PC-9 (cell line): ENCODE measurements around the gene GIPC3. TPM values are rescaled to one million over a fixed set of nuclear protein-coding genes. Genes with fewer than 3 reads are reported as not detected.

Source experiments
- BruUV-seq: library from RNA; stranded (reverse); fragments of 400-500 nt; replicated peaks from 2 replicates; lab custom pipeline; 2021; lab: Mats Ljungman, UMichigan
- CTCF ChIA-PET: fragments of 300-600 bp; sonication (Branson Sonifier 250); formaldehyde crosslinking; loops from one replicate; lab custom pipeline; 2022; ENCODE audit warnings: antibody characterized with exemption; lab: Charles Lee
- POLR2A ChIA-PET: fragments of 300-600 bp; sonication (Branson Sonifier 250); formaldehyde crosslinking; loops from one replicate; lab custom pipeline; 2022; ENCODE audit warnings: antibody characterized with exemption; ENCODE audit not compliant: unreplicated experiment; lab: Charles Lee
- DNase-seq, 2 experiments: peaks; one replicate each; pipeline versions ENCODE4 v3.0.0 to v3.0.0-alpha.2; 2015 to 2022; ENCODE audit warnings: mixed read lengths in 1 of 2
- H2AFZ ChIP-seq: fragments of 200-600 bp; sonication (generic); 2 replicates; pipeline ENCODE4 v1.8.1; 2017; ENCODE audit warnings: antibody characterized with exemption
- H3F3A ChIP-seq: fragments of 200-600 bp; sonication (generic); 2 replicates; pipeline ENCODE4 v1.8.1; 2017; ENCODE audit warnings: antibody characterized with exemption, mild to moderate bottlenecking, low read depth; ENCODE audit not compliant: insufficient read depth
- H3K27ac ChIP-seq: fragments of 200-600 bp; sonication (generic); 2 replicates; pipeline ENCODE4 v1.6.1; 2016; ENCODE audit warnings: mixed run types
- H3K27me3 ChIP-seq: fragments of 200-600 bp; sonication (generic); 2 replicates; pipeline ENCODE4 v1.6.1; 2016; ENCODE audit warnings: low read depth, mixed run types; ENCODE audit not compliant: insufficient read depth
- H3K36me3 ChIP-seq: fragments of 200-600 bp; sonication (generic); 2 replicates; pipeline ENCODE4 v1.6.1; 2016; ENCODE audit warnings: low read depth, mixed run types
- H3K4me1 ChIP-seq: fragments of 200-600 bp; sonication (generic); replicated peaks from 2 replicates; pipeline ENCODE4 v1.6.1; 2016; ENCODE audit warnings: mixed run types; ENCODE audit not compliant: insufficient read depth
- H3K4me2 ChIP-seq: fragments of 200-600 bp; sonication (generic); 2 replicates; pipeline ENCODE4 v1.6.1; 2017; ENCODE audit warnings: mixed run types
- H3K4me3 ChIP-seq: fragments of 200-600 bp; sonication (generic); 2 replicates; pipeline ENCODE4 v1.6.1; 2016; ENCODE audit warnings: mixed run types
- H3K79me2 ChIP-seq: fragments of 200-600 bp; sonication (generic); 2 replicates; pipeline ENCODE4 v1.6.1; 2017; ENCODE audit warnings: low read depth, mixed run types
- H3K9me2 ChIP-seq: fragments of 200-600 bp; sonication (generic); 2 replicates; pipeline ENCODE4 v1.8.1; 2017; ENCODE audit warnings: mild to moderate bottlenecking; ENCODE audit not compliant: insufficient read depth
- H3K9me3 ChIP-seq: fragments of 200-600 bp; sonication (generic); 2 replicates; pipeline ENCODE4 v1.8.1; 2016; ENCODE audit warnings: low read depth; ENCODE audit not compliant: insufficient read depth
- H4K20me1 ChIP-seq: fragments of 200-600 bp; sonication (generic); 2 replicates; pipeline ENCODE4 v1.8.1; 2017; ENCODE audit not compliant: insufficient read depth
- EZH2 ChIP-seq: fragments of 200-600 bp; sonication (generic); IDR thresholded peaks from 2 replicates; pipeline ENCODE4 v1.8.0; 2017; ENCODE audit warnings: antibody characterized with exemption, low read depth
- intact Hi-C: fragments of 100-400 bp; cut with micrococcal nuclease; formaldehyde crosslinking; loops from one replicate; pipeline ENCODE4 v1.10.0; 2022; ENCODE audit not compliant: unreplicated experiment
- total RNA-seq: library from RNA; stranded (reverse); gene quantifications from 2 replicates; pipeline ENCODE4 v1.2.3, GENCODE V29; 2021
- TF ChIP-seq, protein P1 (sequence below): fragments of 200-600 bp; sonication (generic); conservative IDR thresholded peaks from 2 replicates; pipeline ENCODE4 v1.6.1; 2017; ENCODE audit warnings: mixed run types, antibody characterized with exemption, mild to moderate bottlenecking, moderate library complexity

The GIPC3 gene
- total RNA-seq, 1 experiment from 2014 or later, result not detected

- Histone ChIP-seq H4K20me1 (peaks cover 10% of the 10 kb centered on the region), H3K4me2 (peak overlapping the region; percentile 79), H3K9me3 (no peaks in the 10 kb centered on the region), H3K4me3 (peak overlapping the region; percentile 85), H3K79me2 (peaks cover 6% of the 10 kb centered on the region), H3K27ac (peak overlapping the region; percentile 16; the same call in 1 of the 2 replicates), H2AFZ (peak overlapping the region; percentile 71), H3K36me3 (no peaks in the 10 kb centered on the region), H3K4me1 (peaks cover 6% of the 10 kb centered on the region; the same call in 1 of the 2 replicates), H3K9me2 (no peaks in the 10 kb centered on the region), H3F3A (no peaks in the 10 kb centered on the region; the same call in 1 of the 2 replicates), H3K27me3 (no peaks in the 10 kb centered on the region)
- no peak for DNase-seq
- TF ChIP-seq EZH2, result no peak
- TF ChIP-seq, protein P1, sequence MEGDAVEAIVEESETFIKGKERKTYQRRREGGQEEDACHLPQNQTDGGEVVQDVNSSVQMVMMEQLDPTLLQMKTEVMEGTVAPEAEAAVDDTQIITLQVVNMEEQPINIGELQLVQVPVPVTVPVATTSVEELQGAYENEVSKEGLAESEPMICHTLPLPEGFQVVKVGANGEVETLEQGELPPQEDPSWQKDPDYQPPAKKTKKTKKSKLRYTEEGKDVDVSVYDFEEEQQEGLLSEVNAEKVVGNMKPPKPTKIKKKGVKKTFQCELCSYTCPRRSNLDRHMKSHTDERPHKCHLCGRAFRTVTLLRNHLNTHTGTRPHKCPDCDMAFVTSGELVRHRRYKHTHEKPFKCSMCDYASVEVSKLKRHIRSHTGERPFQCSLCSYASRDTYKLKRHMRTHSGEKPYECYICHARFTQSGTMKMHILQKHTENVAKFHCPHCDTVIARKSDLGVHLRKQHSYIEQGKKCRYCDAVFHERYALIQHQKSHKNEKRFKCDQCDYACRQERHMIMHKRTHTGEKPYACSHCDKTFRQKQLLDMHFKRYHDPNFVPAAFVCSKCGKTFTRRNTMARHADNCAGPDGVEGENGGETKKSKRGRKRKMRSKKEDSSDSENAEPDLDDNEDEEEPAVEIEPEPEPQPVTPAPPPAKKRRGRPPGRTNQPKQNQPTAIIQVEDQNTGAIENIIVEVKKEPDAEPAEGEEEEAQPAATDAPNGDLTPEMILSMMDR, result no peak
- CTCF ChIA-PET, result interaction anchor here (0.5 kb wide), 1 partner anchor 415 kb away, joined by 7 read pairs; no protein-coding TSS in a partner anchor
- TSS peak; percentile 59 for BruUV-seq
- POLR2A ChIA-PET, result interaction anchor here (0.5 to 0.6 kb wide), 2 partner anchors 15 to 17 kb away, joined by 3 to 9 read pairs; no protein-coding TSS in a partner anchor
- intact Hi-C loops, result no loop called here
Observed at GRCh38 chr19:3573162-3573857, 12.0 kb upstream of the GIPC3 start.

DNA sequence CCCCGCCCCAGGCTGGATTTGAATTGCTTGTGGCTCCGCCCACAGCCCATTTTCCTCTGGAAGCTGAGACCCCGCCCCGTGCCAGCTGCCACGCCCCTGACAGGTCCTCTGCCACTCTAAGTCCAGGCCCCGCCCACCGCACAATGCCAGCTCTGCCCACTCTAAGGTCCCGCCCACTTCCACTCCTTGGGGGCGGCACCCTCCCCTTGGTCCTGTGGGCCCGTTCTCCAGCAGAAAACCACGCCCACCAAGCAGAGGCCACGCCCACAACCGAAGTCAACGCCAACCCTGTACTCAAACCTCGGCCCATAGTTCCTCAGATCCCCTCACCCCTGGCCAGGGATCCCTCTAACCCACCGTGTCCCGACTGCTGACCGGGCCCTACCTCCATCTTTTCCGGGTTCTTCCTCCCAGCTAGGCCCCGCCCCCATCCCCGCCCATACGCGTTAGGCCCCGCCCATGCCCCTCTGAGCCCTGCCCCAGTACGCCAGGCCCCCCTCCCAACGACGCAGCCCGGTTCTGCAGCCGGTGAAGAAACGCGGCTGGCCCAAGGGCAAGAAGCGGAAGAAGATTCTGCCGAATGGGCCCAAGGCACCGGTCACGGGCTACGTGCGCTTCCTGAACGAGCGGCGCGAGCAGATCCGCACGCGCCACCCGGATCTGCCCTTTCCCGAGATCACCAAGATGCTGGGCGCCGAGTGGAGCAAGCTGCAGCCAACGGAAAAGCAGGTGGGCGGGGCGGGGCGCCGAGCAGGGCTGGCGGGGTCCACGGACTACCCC is 11.2 kb upstream of the GIPC3 start:
- Histone ChIP-seq H3K4me1 (peaks cover 6% of the 10 kb centered on the region; the same call in 1 of the 2 replicates), H4K20me1 (peaks cover 10% of the 10 kb centered on the region), H2AFZ (no peak overlapping the region), H3K4me3 (peak overlapping the region; percentile 85; the same call in 1 of the 2 replicates), H3K36me3 (no peaks in the 10 kb centered on the region), H3K9me3 (no peaks in the 10 kb centered on the region), H3K9me2 (no peaks in the 10 kb centered on the region), H3K4me2 (peak overlapping the region; percentile 79), H3K27me3 (no peaks in the 10 kb centered on the region), H3F3A (no peaks in the 10 kb centered on the region; the same call in 1 of the 2 replicates), H3K79me2 (peaks cover 6% of the 10 kb centered on the region), H3K27ac (no peak overlapping the region)
- intact Hi-C loops, result no loop called here
- BruUV-seq, result no TSS peak
- TF ChIP-seq, protein P1, result no peak
- TF ChIP-seq EZH2, result no peak
- peak; percentile 83 to 91 for DNase-seq
- CTCF ChIA-PET, result interaction anchor here (0.5 kb wide), 1 partner anchor 414 kb away, joined by 7 read pairs; no protein-coding TSS in a partner anchor
- POLR2A ChIA-PET, result interaction anchor here (0.5 to 0.6 kb wide), 2 partner anchors 16 to 17 kb away, joined by 3 to 9 read pairs; no protein-coding TSS in a partner anchor

- Histone ChIP-seq H3K36me3 (no peaks in the 10 kb centered on the region), H3F3A (peaks cover 8% of the 10 kb centered on the region; the same call in 1 of the 2 replicates), H3K27ac (no peak overlapping the region), H3K4me2 (no peak overlapping the region), H3K4me3 (no peak overlapping the region), H3K4me1 (peaks cover 6% of the 10 kb centered on the region; the same call in 1 of the 2 replicates), H3K27me3 (no peaks in the 10 kb centered on the region), H4K20me1 (peaks cover 10% of the 10 kb centered on the region), H3K9me2 (no peaks in the 10 kb centered on the region), H3K9me3 (no peaks in the 10 kb centered on the region), H3K79me2 (peaks cover 6% of the 10 kb centered on the region), H2AFZ (no peak overlapping the region)
- intact Hi-C loops, result no loop called here
- no TSS peak for BruUV-seq
- CTCF ChIA-PET, result interaction anchor here (0.8 kb wide), 1 partner anchor 121 kb away, joined by 3 read pairs; no protein-coding TSS in a partner anchor
- POLR2A ChIA-PET, result no interaction called here
- DNase-seq, result no peak
- TF ChIP-seq, protein P1, result 0 out of 2 replicates have a peak, but pooled peaks have one; percentile 29
- no peak for TF ChIP-seq EZH2
Observed at GRCh38 chr19:3575260-3575741, 10.0 kb upstream of the GIPC3 start.
